NCI-H345 treated with DMSO at 0.1 percent for 48 hours (cell line): ENCODE data around the gene EML1.

ENCODE experiments used
- DNase-seq: peaks from one replicate; lab custom pipeline; 2025; ENCODE audit not compliant: unreplicated experiment; lab: John Stamatoyannopoulos, UW

Gene EML1

DNA sequence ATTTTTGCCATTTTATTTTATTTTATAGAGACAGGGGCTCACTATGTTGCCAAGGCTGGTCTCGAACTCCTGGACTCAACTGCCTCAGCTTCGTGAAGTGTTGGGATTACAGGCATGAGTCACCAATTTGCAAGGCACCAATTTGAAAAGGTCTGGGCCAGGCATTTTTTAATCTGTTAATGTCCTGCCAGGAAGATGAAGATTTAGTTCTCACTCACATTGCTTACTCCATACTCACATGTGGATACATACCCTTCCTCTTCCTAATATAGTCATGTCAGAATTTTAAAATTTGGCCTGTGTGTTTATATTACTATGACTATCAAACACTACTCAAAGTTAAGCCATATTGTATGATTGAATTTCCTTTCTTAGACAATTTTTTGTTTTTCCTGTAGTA lies 15.3 kb upstream of the EML1 start:
- no peak for DNase-seq

DNA sequence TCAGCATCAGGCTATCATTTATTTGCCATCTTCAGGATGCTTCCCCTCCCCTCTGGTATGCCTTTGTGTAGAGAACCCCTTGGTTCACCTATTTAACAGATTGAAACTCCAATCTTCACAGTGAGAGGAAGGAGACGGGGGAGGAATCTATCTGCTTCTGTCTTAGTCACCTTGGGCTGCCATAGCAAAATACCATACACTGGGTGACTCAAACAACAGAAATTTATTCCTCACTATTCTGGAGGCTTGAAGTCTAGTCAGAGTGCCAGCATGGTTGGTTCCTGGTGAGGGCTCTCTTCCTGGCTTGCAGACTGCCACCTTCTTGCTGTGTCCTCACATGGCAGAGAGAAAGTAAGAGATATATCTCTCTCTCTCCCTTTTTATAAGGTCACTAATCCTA lies 13.5 kb upstream of the EML1 start:
- DNase-seq, result no peak

DNA sequence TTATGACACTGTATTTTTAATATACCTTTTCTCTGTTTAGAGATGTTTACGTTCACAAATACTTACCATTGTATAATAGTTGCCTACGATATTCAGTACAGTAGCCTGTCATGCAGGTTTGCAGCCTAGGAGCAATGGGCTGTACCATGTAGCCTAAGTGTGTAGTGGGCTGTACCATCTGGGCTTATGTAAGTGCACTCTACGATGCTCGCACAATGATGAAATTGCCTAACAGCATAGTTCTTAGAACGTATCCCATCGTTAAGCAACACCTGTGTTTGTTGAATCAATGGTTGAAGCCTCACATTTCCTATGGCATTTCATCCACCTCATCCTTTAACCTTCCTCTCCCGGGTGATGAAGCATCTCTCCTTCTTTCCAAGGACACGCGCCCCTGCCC lies 12.5 kb upstream of the EML1 start:
- DNase-seq, result no peak

DNA sequence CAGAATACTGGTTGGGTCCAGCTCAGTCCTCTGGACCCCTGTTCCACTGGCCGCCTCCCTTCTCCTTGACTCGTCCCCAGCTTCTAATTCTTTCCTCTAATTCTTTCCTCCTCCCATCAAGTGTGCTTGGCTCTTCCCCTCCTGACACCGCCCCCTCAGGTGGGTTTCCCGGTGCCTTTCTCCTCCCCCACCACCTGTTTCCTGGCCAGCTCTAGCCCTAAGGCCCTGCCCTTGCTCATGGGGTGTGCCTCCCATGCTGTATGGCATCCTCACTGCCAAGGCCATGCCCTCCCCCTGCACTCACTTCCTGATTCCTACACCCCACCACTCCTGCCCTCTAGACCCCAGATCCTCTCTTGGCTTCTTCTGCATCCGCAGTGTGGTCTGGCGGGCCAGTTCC lies 12.1 kb upstream of the EML1 start:
- no peak for DNase-seq

DNA sequence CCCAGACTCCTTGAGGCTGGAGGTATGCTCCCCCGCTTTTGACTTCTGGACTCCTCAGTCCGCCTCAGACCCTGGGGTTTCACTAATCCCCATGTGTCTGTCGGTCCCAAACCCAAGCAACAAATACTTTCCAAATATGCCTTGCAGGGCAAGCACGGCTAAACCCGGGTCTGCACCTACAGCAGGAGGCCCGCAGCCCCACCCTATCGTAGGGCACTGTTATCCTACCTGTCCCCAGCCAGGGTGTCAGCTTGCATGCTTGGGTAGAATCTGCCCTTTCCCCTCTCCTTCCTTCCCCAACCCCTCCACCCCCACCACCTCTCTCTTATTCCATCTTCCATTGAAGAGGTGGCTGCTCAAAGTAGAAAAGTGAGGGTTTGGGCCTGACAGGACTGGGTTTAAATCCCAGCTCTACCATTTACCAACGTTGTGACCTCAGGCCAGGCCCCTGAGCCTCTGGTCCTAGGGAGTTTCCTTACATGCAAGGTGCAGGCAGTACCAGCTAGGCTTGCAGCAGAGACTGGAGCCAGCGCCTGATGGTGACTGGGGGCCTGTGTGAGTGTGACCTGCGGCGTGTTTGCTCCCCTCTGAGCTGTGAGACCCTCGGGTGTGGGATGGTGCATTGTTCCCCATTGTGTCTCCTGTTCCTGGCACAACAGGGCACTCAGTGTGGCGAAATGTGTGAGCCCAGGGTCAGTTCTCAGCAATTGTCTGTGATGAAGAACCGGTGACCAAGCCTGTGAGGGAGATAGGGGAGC lies 11.2 kb upstream of the EML1 start:
- DNase-seq, result no peak

DNA sequence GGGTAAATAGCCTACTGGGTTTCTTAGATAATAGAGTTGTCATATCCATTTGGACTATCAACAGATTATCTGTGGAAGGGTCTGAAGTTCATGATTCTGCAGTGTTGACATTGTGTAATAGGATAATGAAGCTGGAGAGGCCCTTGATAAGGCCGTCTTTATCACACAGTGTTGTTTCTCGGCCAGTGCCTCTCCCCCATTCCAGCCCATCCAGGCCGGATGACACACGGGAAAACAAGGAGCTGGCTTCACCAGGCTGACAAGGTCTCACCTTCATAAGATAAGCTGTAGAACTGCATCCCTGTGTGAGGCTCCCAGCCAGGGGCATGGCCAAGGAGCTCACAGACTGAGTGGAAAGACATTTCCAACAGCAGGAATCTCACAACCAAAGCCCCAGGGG lies 8.7 kb upstream of the EML1 start:
- DNase-seq, result no peak

DNA sequence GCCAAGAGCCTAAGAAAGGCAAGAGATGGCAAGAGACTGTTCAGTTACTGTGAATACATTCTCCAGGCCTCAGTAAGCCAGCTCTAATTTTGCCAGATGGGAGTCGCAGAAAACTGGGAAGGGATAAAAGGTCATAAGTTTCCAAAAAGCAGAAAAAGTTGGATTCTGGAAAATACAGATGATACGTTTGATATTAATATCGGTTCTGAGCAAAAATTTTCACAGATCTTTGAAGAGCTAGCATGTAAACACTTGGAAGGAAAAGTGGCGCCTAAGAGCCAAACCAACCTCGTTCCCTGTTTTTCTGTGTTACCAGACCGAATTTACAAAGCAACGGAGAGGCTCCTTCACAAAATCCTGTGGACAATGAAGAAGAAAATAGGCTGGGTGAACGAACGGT lies 7.8 kb upstream of the EML1 start:
- no peak for DNase-seq

DNA sequence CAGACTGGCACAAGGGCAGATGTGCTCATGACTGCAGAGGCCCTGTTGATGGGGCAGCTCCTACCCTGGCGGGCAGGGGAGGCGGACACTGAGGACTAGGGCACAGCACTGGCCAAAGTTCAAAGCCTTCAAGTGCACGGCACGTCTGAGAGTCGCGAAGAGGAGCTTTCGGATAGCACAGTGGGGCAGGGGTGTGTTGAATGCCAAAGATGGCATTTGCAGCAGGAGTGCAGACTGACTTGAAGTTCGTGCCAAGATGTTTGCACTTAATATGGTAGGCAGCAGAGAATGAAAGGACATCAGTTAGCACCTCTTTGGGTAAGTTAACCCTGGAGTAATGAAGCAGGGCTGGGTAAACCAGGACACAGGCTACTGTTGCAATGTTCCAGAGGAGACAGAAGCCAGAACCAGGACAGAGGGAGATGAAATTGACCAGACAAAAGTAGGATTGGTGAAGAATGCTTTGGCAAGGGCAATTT lies 6.7 kb upstream of the EML1 start:
- no peak for DNase-seq

DNA sequence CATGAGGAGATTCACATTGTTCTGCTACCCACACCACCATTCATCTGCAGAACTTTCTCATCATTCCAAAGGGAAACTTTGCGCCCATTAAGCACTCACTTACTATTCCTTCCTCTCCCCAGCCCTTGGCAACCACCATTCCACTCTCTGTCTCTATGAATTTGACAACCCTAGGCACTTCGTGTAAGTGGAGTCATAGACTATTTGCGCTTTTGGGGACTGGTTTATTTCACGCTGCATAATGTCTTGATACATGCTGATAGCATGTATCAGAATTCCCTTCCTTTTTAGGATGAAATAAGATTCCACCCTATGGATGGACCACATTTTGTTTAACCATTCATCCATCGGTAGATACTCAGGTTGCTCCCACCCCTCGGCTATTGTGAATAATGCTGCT lies 4.5 kb upstream of the EML1 start:
- no peak for DNase-seq

DNA sequence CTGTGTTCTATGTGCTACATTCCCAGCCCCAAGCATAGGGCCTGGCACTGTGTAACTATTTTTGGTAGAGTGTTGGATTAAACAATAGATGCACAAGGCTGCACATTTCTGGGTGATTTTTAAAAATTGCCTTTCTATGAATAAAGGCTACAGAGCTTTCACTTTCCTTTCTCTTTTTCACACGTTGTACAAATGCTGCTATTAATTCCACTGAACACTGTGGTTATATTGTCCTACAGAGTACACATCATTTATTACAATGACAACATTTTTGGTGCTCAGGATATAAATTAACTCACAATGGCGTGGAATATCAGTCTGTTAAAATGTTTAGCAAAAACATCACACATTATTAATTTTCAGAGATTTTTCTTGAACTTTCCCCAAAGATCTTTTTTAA lies 3.6 kb upstream of the EML1 start:
- no peak for DNase-seq

DNA sequence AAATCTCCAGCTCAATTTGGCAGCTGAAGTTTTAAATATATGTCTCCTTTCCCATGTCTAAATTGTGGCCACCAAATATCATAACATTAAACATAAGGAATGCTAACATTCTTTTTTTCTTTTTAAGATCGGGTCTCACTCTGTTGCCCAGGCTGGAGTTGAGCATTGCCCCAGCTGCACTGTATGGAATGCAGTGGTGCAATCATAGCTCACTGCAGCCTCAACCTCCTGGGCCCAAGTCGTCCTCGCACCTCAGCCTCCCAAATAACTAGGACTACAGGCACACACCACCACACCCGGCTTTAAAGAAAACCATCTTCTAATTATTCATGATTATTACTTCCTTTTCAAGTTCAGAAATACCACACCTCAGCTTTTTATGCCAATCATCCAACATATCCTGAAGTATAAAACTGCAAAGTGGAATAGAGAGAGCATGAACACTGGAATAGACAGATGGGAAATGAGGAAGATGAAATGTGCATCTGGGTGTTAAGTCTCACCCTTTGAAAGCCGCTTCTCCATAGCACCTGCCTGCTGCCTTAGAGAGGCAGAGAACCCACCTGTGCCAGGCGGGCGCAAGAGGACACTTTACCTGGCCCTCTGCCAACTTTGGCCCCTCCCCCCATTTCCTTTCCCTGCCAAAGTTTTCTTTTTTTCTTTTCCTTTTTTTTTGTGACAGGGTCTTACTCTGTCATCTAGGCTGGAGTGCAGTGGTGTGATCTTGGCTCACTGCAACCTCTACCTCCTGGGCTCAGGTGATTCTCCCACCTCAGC lies 2.8 kb upstream of the EML1 start:
- DNase-seq, result peak; percentile 52

DNA sequence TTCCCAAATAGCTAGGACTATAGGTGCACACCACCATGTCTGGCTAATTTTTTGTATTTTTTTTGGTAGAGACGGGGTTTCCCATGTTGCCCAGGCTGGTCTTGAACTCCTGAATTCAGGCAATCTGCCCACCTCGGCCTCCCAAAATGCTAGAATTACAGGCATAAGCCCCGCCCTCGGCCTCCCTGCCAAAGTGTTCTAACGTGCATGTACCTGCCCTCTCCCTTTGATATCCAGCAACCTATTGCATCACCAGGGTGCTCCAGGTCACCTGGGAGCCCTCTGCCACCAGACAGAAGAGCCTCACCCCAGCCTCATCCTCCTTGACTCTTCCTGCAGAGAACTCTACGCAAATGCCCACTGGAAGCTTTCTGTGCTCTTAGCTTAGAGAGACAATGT lies 2.2 kb upstream of the EML1 start:
- DNase-seq, result no peak

DNA sequence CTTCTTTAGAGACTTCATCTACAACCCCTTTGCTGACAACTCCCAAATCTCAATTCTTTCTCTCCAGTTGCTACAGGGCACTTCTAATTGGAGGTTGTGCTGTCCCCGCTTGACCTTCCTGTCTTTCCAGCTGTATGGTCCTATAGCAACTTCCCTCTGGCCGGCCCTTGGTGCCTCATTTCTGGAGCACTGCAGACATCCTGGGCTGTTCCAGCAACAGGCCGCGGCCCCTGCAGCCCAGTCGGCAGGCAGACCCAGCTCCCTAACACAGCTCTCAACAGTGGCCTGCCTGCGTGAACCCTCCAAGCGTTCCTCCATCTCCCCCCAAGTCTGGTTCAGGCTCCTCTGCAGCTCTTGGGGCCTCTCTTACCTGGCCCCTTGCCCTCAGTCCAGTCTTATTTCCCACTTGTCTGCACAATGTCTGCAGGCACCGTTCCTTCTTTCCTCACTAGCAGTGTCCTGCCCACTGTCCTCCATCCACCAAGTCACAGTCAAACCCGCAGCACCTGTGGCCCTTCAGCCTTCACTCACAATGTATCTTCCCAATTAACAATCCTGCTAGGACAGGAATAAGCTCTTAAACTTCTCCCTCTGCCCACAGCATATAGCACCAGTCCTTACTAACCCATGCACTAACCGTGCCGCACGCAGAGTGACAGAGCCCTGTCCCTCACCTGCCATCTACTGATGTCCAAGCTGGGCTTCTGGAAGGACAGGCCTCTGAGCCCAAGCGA lies 1.6 kb upstream of the EML1 start:
- DNase-seq, result no peak

DNA sequence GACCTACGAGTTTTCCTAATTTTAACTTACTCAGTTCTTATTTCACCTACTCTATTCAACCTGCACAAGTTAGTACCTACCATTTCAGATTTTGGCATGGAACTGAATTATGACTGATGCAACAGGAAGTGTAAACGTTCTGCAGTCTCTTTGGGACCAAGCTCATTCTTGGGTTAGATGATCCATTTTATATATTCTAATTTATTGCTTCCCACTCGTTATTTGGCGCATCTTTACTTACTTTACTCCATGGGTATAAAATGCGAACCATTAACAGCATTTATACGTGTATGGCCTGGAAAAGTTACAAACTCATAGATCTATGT lies 1.0 kb upstream of the EML1 start:
- DNase-seq, result no peak

DNA sequence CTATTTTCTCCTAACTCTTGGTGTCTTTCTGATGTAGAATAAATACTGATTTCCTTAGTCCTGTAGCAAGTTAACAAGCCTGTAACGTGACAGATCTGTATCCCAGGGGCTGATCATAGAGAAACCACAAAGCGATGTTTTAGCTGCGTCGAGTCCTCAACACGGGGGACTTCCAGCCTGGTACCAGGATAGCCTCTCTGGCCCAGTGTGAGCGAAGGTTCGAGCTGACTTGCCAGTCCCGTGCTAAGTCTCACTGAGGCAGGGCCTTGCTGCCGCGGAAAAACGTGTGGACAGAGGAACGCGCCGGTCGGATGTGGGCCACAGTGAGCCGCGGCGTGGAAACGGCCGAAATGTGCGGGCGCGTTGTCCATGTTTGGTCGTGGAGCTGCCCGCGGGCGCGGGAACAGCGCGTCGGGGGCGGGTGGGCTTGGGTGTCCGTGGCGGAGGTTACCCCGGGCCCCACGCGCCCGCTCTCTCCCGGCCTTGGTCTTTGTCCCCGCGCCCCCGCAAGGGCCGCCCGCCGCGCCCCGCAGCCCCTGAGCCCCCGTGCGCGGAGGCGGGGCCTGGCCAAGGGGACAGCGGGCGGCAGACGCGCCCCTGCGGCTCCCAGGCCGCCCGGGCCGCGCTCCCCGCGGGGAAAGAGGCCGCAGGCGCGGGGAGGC lies 531 bp upstream of the EML1 start:
- no peak for DNase-seq

DNA sequence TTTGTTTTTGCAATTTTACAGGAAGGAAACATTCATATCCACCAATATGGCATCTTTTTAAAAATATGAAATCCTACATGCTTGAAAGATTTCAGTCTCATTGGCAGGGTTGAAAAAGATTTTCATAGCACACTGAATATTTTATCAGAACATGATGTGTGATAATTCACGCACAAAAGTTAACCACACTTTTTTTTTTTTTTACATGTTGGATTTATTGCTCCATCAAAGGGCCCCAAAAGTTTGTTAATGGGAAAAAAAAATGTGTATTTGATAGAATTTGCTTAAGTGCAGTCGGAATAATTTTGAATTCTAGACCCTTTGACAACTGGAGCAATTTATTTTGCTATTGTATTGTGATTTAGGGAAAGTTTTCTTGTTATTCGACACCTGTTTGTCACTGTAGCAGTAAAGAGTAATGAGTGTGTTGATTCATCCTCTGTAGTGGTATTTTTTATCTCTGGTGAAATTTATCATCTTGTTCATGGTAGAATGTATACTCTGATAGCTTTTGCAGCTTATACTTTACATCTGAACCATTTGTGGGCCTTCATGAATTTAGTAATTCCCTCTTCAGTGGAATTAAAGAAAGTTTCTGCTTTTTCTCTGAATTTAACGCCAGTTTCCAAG lies 1.1 kb downstream of the EML1 start:
- DNase-seq, result no peak

DNA sequence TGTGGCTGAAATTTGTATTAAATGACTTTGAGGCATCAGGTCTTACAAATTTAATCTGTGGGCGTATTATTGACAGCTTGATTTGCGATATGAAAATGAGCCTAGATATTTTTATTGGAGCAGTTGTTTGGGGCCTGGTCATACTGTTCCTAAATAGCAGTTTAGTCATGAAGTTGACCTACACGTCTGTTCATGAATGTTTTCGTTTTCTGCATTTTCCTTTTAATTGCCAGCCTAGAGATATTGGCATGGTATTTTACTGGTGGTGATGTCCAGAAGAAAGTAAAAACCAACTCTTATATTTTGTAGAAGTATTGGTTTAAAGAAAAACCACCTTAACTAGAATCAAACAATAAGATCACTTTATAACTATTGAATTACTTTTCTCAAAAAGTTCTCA lies 1.8 kb downstream of the EML1 start:
- DNase-seq, result no peak

DNA sequence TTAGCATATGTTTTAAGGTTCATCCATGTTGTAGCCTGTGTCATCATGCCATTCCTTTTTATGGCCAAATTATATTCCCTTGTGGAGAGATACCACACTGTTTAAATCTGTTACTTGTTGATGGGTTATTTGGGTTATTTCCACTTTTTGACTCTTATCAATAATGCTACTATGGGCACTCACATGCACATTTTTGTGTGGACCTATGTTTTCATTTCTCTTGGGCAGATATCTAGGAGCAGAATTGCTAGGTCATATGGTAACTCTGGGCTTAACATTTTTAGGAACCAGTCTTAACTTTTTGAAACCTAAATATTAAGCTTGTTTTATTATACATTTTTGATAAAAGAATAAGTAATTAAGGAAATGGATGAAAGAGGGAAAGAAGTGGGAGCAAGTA lies 4.0 kb downstream of the EML1 start:
- DNase-seq, result no peak

DNA sequence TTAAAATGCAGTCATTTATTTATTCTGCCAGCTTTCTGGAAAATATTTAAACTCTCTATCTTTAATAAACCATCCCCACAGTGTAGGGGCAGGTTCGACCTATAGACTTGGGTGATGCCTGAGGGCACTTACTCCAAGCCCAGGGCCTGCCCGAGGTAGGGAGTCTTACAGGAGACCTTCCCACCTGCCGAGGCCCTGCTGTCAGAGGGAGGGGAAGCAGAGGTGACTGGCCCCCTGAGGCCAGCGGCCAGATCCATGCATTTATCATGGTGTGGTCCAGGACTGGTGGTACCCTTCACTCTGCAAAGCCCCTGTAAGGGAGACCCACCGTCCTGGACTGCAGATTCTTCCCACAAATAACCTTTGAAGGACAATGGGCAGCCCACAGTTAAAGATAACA lies 7.6 kb downstream of the EML1 start:
- no peak for DNase-seq

DNA sequence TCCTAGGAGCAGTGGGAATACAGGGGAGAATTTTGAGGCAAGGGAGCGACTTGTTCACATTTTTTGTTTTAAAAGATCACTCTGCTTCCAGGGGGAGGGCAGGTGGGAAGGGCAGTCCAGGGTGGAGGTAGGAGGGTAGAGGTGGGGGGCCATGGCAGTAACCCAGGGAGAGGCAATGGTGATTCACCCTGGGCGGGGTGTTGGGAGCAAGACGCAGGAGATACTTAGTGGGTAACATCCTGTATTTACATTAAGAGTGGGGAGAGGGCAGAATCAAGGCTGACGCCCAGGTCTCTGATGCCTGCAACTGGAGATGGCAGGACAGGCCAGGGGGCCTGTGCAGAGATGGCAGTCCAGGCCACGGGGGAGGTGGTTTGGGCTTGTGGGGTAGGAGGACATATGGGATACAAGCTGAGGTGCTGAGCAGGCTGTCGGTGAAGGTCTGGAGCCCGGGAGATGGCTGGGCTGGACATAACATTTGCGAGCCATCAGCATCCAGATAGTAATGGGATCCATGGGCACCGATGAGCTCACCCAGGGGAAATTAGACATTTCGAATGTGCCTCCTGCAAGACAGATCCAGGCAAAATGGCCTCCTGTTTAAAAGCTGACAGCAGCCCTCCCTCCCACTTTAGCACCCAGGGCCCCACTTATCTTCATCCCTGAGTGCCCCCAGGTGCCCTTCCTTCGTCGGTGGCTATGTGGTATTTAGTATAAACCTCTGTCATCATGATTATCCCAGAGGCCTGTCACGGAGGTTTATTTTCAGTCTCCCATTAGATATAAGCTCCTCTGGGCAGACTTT lies 9.3 kb downstream of the EML1 start:
- DNase-seq, result no peak
